ENCODE measurements around the gene IL21R.

GRCh38 chr16:27473101-27473900 is 71.3 kb downstream of the IL21R start:
- TF ChIP-seq POLR2A (IDR thresholded peaks at IDR 0.05; ENCODE audit: low read depth, low read length): no peak
- TF ChIP-seq, protein P1, sequence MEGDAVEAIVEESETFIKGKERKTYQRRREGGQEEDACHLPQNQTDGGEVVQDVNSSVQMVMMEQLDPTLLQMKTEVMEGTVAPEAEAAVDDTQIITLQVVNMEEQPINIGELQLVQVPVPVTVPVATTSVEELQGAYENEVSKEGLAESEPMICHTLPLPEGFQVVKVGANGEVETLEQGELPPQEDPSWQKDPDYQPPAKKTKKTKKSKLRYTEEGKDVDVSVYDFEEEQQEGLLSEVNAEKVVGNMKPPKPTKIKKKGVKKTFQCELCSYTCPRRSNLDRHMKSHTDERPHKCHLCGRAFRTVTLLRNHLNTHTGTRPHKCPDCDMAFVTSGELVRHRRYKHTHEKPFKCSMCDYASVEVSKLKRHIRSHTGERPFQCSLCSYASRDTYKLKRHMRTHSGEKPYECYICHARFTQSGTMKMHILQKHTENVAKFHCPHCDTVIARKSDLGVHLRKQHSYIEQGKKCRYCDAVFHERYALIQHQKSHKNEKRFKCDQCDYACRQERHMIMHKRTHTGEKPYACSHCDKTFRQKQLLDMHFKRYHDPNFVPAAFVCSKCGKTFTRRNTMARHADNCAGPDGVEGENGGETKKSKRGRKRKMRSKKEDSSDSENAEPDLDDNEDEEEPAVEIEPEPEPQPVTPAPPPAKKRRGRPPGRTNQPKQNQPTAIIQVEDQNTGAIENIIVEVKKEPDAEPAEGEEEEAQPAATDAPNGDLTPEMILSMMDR (IDR thresholded peaks at IDR 0.05 in 2 of 3, conservative IDR thresholded peaks at IDR 0.05 in 1 of 3; ENCODE audit: control insufficient read depth in 2 of 3, extremely low read depth in 1 of 3, insufficient read depth in 1 of 3, low read depth in 3 of 3, low read length in 3 of 3): no peak
